A549 (cell line): ENCODE measurements around the gene CYP20A1. TPM values are rescaled to one million over a fixed set of nuclear protein-coding genes. Genes with fewer than 3 reads are reported as not detected.

Experiments used
- ATAC-seq, 2 experiments: fragments of 200-7000 bp in 1 of 2; fragments of >200 bp in 1 of 2; cut with Nextera tagmentation in 1 of 2; cut with Tn5 transposase in 1 of 2; 3 replicates each; pipeline versions ENCODE4 v1.8.0 to v1.9.1; 2018 to 2020; ENCODE audit warnings: mild to moderate bottlenecking in 1 of 2, moderate library complexity in 1 of 2
- CTCF ChIA-PET: fragments of 300-600 bp; sonication (Branson Sonifier 250); formaldehyde crosslinking; extraction: SDS; loops from one replicate; lab custom pipeline; 2021; ENCODE audit warnings: antibody characterized with exemption, inconsistent platforms; lab: Yijun Ruan, JAX
- POLR2A ChIA-PET: fragments of 350-600 bp; formaldehyde crosslinking; extraction: SDS; loops from one replicate; lab custom pipeline; 2021; ENCODE audit warnings: antibody characterized with exemption, inconsistent platforms; lab: Yijun Ruan, JAX
- DNase-seq, 2 experiments: peaks; one replicate each; pipeline versions ENCODE4 v3.0.0 to v3.0.0-alpha.2; 2011 to 2016; ENCODE audit warnings: low read depth in 1 of 2, low spot score in 1 of 2
- FAIRE-seq: peaks from 2 replicates; lab custom pipeline; 2011; peaks lifted over from hg19 to GRCh38; lab: Jason Lieb, UNC
- H3K27ac ChIP-seq, 2 experiments: fragments of >200 bp; sonication (Bioruptor Twin); formaldehyde crosslinking; 3 replicates each; pipeline ENCODE4 v1.5.1; 2016 to 2017
- H3K4me1 ChIP-seq: fragments of >200 bp; sonication (Bioruptor Twin); formaldehyde crosslinking; 3 replicates; pipeline ENCODE4 v1.6.1; 2016
- H3K4me2 ChIP-seq: fragments of >200 bp; sonication (Bioruptor Twin); formaldehyde crosslinking; 3 replicates; pipeline ENCODE4 v1.6.1; 2016
- H3K4me3 ChIP-seq: fragments of >200 bp; sonication (Bioruptor Twin); formaldehyde crosslinking; 3 replicates; pipeline ENCODE4 v1.5.1; 2016
- H3K9me3 ChIP-seq: fragments of >200 bp; sonication (Bioruptor Twin); formaldehyde crosslinking; 3 replicates; pipeline ENCODE4 v1.6.1; 2016
- CBX2 ChIP-seq: fragments of 200-600 bp; sonication (generic); IDR thresholded peaks from 2 replicates; pipeline ENCODE4 v1.6.1; 2016; ENCODE audit warnings: low read depth, mild to moderate bottlenecking, borderline replicate concordance
- CHD2 ChIP-seq: fragments of 150-350 bp; IDR thresholded peaks from 2 replicates; pipeline ENCODE4 v1.6.1; 2014; ENCODE audit warnings: low read length; ENCODE audit not compliant: partially characterized antibody
- FOSL2 ChIP-seq, 2 experiments: fragments of 450-650 bp in 1 of 2; fragments of >200 bp in 1 of 2; sonication (Bioruptor Twin) in 1 of 2; formaldehyde crosslinking; IDR thresholded peaks; 2 replicates each; pipeline versions ENCODE4 v1.5.0 to v1.6.1; 2016 to 2020; ENCODE audit warnings: mild to moderate bottlenecking in 1 of 2, moderate library complexity in 1 of 2
- HES2 ChIP-seq: fragments of >200 bp; sonication (Bioruptor Twin); formaldehyde crosslinking; IDR thresholded peaks from 2 replicates; pipeline ENCODE4 v1.6.1; 2016
- HEYL ChIP-seq: fragments of 250-450 bp; sonication (Bioruptor Pico); IDR thresholded peaks from 2 replicates; pipeline ENCODE4 v1.8.0; 2021; ENCODE audit warnings: mild to moderate bottlenecking, moderate library complexity
- HOXB13 ChIP-seq: fragments of 250-450 bp; sonication (Bioruptor Pico); IDR thresholded peaks from 2 replicates; pipeline ENCODE4 v1.5.0; 2020; ENCODE audit warnings: low read depth, mild to moderate bottlenecking, moderate library complexity
- JUN ChIP-seq, 2 experiments: fragments of >200 bp; sonication (Bioruptor Twin); formaldehyde crosslinking; IDR thresholded peaks; 2 replicates in 1 of 2; 3 replicates in 1 of 2; pipeline ENCODE4 v1.6.1; 2016 to 2017
- JUNB ChIP-seq: fragments of >200 bp; sonication (Bioruptor Twin); formaldehyde crosslinking; IDR thresholded peaks from 2 replicates; pipeline ENCODE4 v1.6.1; 2016
- KDM1A ChIP-seq: fragments of 200-600 bp; sonication (generic); IDR thresholded peaks from 2 replicates; pipeline ENCODE4 v1.6.1; 2016; ENCODE audit warnings: low read depth, mild to moderate bottlenecking
- MAZ ChIP-seq: fragments of 150-350 bp; IDR thresholded peaks from 2 replicates; pipeline ENCODE4 v1.6.1; 2014; ENCODE audit warnings: antibody characterized with exemption, low read depth, low read length, borderline replicate concordance
- POLR2AphosphoS2 ChIP-seq: conservative IDR thresholded peaks from 2 replicates; pipeline ENCODE4 v1.6.1; 2012; ENCODE audit warnings: low read length, improper control_type of control experiment, inconsistent platforms
- RAD21 ChIP-seq, 2 experiments: fragments of >200 bp in 1 of 2; sonication (Bioruptor Twin) in 1 of 2; formaldehyde crosslinking in 1 of 2; IDR thresholded peaks in 1 of 2; conservative IDR thresholded peaks in 1 of 2; 2 replicates in 1 of 2; 3 replicates in 1 of 2; pipeline ENCODE4 v1.6.1; 2012 to 2018; ENCODE audit warnings: inconsistent platforms in 1 of 2
- SMC3 ChIP-seq: fragments of >200 bp; sonication (Bioruptor Twin); formaldehyde crosslinking; IDR thresholded peaks from 3 replicates; pipeline ENCODE4 v1.6.1; 2018; ENCODE audit warnings: inconsistent platforms
- USF2 ChIP-seq: fragments of 450-650 bp; IDR thresholded peaks from 2 replicates; pipeline ENCODE4 v1.6.1; 2014; ENCODE audit warnings: antibody characterized with exemption
- ZFP36 ChIP-seq: fragments of 450-650 bp; IDR thresholded peaks from 2 replicates; pipeline ENCODE4 v1.6.1; 2014; ENCODE audit warnings: borderline replicate concordance; ENCODE audit not compliant: partially characterized antibody
- ZNF302 ChIP-seq: fragments of 250-450 bp; sonication (Bioruptor Pico); IDR thresholded peaks from 2 replicates; pipeline ENCODE4 v1.9.0; 2021; ENCODE audit warnings: inconsistent platforms, mild to moderate bottlenecking, moderate library complexity
- ZSCAN20 ChIP-seq: fragments of 250-450 bp; sonication (Bioruptor Pico); IDR thresholded peaks from 2 replicates; pipeline ENCODE4 v1.8.0; 2022; ENCODE audit warnings: mild to moderate bottlenecking, moderate library complexity
- WGBS: methylation state at CpG from one replicate; pipeline ENCODE4 v1.1.6; 2017; ENCODE audit errors: missing lambda C conversion rate; 5-methylcytosine and 5-hydroxymethylcytosine counted together
- polyA plus RNA-seq, 4 experiments: library from polyadenylated mRNA; depleted of rRNA in 3 of 4; stranded (reverse); fragments of >200 nt; fragmentation: RNase III in 1 of 4; extraction: RNeasy Plus Mini Kit Qiagen cat#74134 plus additional on column Dnase treatment in 1 of 4; gene quantifications; 2 replicates in 3 of 4; 3 replicates in 1 of 4; pipeline ENCODE4 v1.2.3, GENCODE V29; 2011 to 2017
- TF ChIP-seq, protein P1 (sequence below): fragments of >200 bp; sonication (Bioruptor Twin); formaldehyde crosslinking; IDR thresholded peaks from 3 replicates; pipeline ENCODE4 v1.5.1; 2016
- TF ChIP-seq, protein P2 (sequence below): fragments of >200 bp; sonication (Bioruptor Twin); formaldehyde crosslinking; IDR thresholded peaks from 3 replicates; pipeline ENCODE4 v1.6.1; 2016
- TF ChIP-seq, protein P3 (sequence below): fragments of 200-600 bp; sonication (generic); IDR thresholded peaks from 2 replicates; pipeline ENCODE4 v1.6.1; 2016; ENCODE audit warnings: antibody characterized with exemption, mild to moderate bottlenecking, moderate library complexity

The CYP20A1 gene
- polyA plus RNA-seq, 2 of the 4 experiments (the other 2 are of a cell fraction) = 7.5 to 19.7 TPM

DNA sequence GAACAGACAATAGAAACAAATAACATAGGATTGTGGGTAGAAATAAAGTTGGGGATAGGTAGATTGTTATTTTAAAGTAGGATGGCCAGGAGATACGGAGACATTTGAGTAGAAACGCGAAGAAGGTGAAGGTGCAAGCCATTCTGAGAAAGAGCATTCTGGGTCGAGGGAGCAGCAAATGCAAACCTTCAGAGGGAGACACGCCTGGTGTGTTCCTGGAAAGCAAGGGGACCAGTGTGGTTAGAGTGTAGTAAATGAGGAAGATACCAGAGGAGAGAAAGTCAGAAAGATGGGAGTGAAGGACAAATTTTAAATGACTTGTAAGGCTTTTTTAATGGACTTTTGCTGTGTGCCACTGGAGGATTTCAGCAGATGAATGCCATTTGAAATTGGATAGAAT, 1.7 kb downstream of the CYP20A1 start:
- Histone ChIP-seq H3K4me2 (peak overlapping the region; percentile 77), H3K4me1 (peaks cover 14% of the 10 kb centered on the region; the same call in 2 of the 3 replicates), H3K27ac (no peak overlapping the region; a peak in 1 of 6 replicates), H3K9me3 (no peaks in the 10 kb centered on the region), H3K4me3 (no peak overlapping the region; the same call in 2 of the 3 replicates)
- no peak for TF ChIP-seq JUNB
- no peak for TF ChIP-seq ZFP36
- no peak for TF ChIP-seq HEYL
- no peak for TF ChIP-seq HOXB13 (CRISPR knock-in tag)
- no peak for TF ChIP-seq JUN (IDR thresholded peaks at IDR 0.05)
- no peak for TF ChIP-seq USF2
- ChIA-PET POLR2A (no interaction called here), CTCF (interaction anchor here (0.8 to 1.0 kb wide), 2 partner anchors 11 to 167 kb away, joined by 3 to 4 read pairs; no protein-coding TSS in a partner anchor)
- DNase-seq (no peak), FAIRE-seq (no peak), ATAC-seq (no peak)
- WGBS = 91% methylated on average over 5 of the region's 5 CpGs

GRCh38 chr2:203242518-203242917, 3.7 kb downstream of the CYP20A1 start:
- DNase-seq = no peak
- no peaks in the 10 kb centered on the region for H3K9me3 ChIP-seq
- 94% methylated on average over 6 of the region's 6 CpGs for WGBS
- POLR2A ChIA-PET = no interaction called here
- no peak overlapping the region for H3K4me2 ChIP-seq
- no peak overlapping the region for H3K27ac ChIP-seq
- H3K4me1 ChIP-seq = peaks cover 14% of the 10 kb centered on the region; the same call in 2 of the 3 replicates
- TF ChIP-seq ZNF302 (CRISPR knock-in tag) (no peak), CHD2 (no peak), MAZ (no peak), USF2 (no peak), KDM1A (no peak), RAD21 (conservative IDR thresholded peaks at IDR 0.05 in 1 of 2, IDR thresholded peaks at IDR 0.05 in 1 of 2) (0 out of 5 replicates have a peak, but pooled peaks of 1 of the 2 experiments have one; percentile 18), SMC3 (no peak)
- no peak overlapping the region for H3K4me3 ChIP-seq
- FAIRE-seq = no peak
- ATAC-seq = no peak
- CTCF ChIA-PET = no interaction called here

GRCh38 chr2:203246646-203247045, 7.8 kb downstream of the CYP20A1 start:
- 96% methylated on average over 3 of the region's 3 CpGs for WGBS
- ChIA-PET CTCF (interaction anchor here (1.2 kb wide), 1 partner anchor 19 kb away, joined by 3 read pairs; no protein-coding TSS in a partner anchor), POLR2A (no interaction called here)
- FAIRE-seq (no peak), ATAC-seq (no peak), DNase-seq (no peak)
- Histone ChIP-seq H3K4me1 (no peaks in the 10 kb centered on the region), H3K4me3 (no peak overlapping the region), H3K4me2 (no peak overlapping the region), H3K9me3 (no peaks in the 10 kb centered on the region), H3K27ac (no peak overlapping the region)
- TF ChIP-seq FOSL2 (IDR thresholded peaks at IDR 0.05) (no peak), FOSL2 (CRISPR knock-in tag; IDR thresholded peaks at IDR 0.05) (no peak), ZSCAN20 (CRISPR knock-in tag) (no peak), CBX2 (no peak), HES2 (no peak), ZFP36 (no peak), HEYL (no peak), POLR2AphosphoS2 (no peak)
- TF ChIP-seq, protein P1, sequence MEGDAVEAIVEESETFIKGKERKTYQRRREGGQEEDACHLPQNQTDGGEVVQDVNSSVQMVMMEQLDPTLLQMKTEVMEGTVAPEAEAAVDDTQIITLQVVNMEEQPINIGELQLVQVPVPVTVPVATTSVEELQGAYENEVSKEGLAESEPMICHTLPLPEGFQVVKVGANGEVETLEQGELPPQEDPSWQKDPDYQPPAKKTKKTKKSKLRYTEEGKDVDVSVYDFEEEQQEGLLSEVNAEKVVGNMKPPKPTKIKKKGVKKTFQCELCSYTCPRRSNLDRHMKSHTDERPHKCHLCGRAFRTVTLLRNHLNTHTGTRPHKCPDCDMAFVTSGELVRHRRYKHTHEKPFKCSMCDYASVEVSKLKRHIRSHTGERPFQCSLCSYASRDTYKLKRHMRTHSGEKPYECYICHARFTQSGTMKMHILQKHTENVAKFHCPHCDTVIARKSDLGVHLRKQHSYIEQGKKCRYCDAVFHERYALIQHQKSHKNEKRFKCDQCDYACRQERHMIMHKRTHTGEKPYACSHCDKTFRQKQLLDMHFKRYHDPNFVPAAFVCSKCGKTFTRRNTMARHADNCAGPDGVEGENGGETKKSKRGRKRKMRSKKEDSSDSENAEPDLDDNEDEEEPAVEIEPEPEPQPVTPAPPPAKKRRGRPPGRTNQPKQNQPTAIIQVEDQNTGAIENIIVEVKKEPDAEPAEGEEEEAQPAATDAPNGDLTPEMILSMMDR = no peak
- TF ChIP-seq, protein P2, sequence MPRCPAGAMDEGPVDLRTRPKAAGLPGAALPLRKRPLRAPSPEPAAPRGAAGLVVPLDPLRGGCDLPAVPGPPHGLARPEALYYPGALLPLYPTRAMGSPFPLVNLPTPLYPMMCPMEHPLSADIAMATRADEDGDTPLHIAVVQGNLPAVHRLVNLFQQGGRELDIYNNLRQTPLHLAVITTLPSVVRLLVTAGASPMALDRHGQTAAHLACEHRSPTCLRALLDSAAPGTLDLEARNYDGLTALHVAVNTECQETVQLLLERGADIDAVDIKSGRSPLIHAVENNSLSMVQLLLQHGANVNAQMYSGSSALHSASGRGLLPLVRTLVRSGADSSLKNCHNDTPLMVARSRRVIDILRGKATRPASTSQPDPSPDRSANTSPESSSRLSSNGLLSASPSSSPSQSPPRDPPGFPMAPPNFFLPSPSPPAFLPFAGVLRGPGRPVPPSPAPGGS = no peak
- TF ChIP-seq, protein P3, sequence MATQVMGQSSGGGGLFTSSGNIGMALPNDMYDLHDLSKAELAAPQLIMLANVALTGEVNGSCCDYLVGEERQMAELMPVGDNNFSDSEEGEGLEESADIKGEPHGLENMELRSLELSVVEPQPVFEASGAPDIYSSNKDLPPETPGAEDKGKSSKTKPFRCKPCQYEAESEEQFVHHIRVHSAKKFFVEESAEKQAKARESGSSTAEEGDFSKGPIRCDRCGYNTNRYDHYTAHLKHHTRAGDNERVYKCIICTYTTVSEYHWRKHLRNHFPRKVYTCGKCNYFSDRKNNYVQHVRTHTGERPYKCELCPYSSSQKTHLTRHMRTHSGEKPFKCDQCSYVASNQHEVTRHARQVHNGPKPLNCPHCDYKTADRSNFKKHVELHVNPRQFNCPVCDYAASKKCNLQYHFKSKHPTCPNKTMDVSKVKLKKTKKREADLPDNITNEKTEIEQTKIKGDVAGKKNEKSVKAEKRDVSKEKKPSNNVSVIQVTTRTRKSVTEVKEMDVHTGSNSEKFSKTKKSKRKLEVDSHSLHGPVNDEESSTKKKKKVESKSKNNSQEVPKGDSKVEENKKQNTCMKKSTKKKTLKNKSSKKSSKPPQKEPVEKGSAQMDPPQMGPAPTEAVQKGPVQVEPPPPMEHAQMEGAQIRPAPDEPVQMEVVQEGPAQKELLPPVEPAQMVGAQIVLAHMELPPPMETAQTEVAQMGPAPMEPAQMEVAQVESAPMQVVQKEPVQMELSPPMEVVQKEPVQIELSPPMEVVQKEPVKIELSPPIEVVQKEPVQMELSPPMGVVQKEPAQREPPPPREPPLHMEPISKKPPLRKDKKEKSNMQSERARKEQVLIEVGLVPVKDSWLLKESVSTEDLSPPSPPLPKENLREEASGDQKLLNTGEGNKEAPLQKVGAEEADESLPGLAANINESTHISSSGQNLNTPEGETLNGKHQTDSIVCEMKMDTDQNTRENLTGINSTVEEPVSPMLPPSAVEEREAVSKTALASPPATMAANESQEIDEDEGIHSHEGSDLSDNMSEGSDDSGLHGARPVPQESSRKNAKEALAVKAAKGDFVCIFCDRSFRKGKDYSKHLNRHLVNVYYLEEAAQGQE = no peak
